Osteocyte (in vitro differentiated cells): ENCODE data around the gene MAST3. TPM values are rescaled to one million over a fixed set of nuclear protein-coding genes. Genes with fewer than 3 reads are reported as not detected.

Source experiments
- DNase-seq: peaks from one replicate; pipeline ENCODE4 v3.0.0; 2021; ENCODE audit warnings: mixed read lengths; ENCODE audit not compliant: unreplicated experiment; ENCODE audit errors: extremely low spot score
- H3K27ac Mint-ChIP-seq: one replicate; pipeline ENCODE4 v1.8.0; 2021; ENCODE audit warnings: mild to moderate bottlenecking, mixed read lengths; ENCODE audit not compliant: unreplicated experiment
- H3K27me3 Mint-ChIP-seq: one replicate; pipeline ENCODE4 v1.8.0; 2021; ENCODE audit warnings: mixed read lengths; ENCODE audit not compliant: unreplicated experiment
- H3K36me3 Mint-ChIP-seq: one replicate; pipeline ENCODE4 v1.8.0; 2021; ENCODE audit warnings: mixed read lengths; ENCODE audit not compliant: unreplicated experiment
- H3K4me1 Mint-ChIP-seq: one replicate; pipeline ENCODE4 v1.8.0; 2021; ENCODE audit warnings: mixed read lengths; ENCODE audit not compliant: unreplicated experiment
- H3K4me3 Mint-ChIP-seq: one replicate; pipeline ENCODE4 v1.8.0; 2021; ENCODE audit warnings: mild to moderate bottlenecking, moderate library complexity, mixed read lengths; ENCODE audit not compliant: unreplicated experiment
- H3K9me3 Mint-ChIP-seq: one replicate; pipeline ENCODE4 v1.8.0; 2021; ENCODE audit warnings: mixed read lengths; ENCODE audit not compliant: unreplicated experiment
- CTCF ChIP-seq: fragments of 200-600 bp; sonication (generic); IDR thresholded peaks from 2 replicates; pipeline ENCODE4 v1.5.0; 2021; ENCODE audit warnings: antibody characterized with exemption, mild to moderate bottlenecking, moderate library complexity
- total RNA-seq: library from RNA; stranded (reverse); gene quantifications from 2 replicates; pipeline ENCODE4 v1.2.1, GENCODE V29; 2021

Gene MAST3
- total RNA-seq, 1 donor from 2014 or later, result 7.6 TPM

GRCh38 chr19:18091217-18091608 is 6.4 kb upstream of the MAST3 start:
- no peaks in the 10 kb centered on the region for H3K36me3 Mint-ChIP-seq
- no peaks in the 10 kb centered on the region for H3K9me3 Mint-ChIP-seq
- DNase-seq, result no peak
- peaks cover 31% of the 10 kb centered on the region for H3K4me1 Mint-ChIP-seq
- no peak overlapping the region for H3K4me3 Mint-ChIP-seq
- peaks cover 3% of the 10 kb centered on the region for H3K27me3 Mint-ChIP-seq
- no peak overlapping the region for H3K27ac Mint-ChIP-seq
- TF ChIP-seq CTCF, result no peak

GRCh38 chr19:18093439-18094161 is 4.0 kb upstream of the MAST3 start:
- DNase-seq, result no peak
- Mint-ChIP-seq H3K4me1 (peaks cover 29% of the 10 kb centered on the region), H3K27ac (no peak overlapping the region), H3K9me3 (no peaks in the 10 kb centered on the region), H3K4me3 (no peak overlapping the region), H3K36me3 (no peaks in the 10 kb centered on the region), H3K27me3 (peaks cover 8% of the 10 kb centered on the region)
- TF ChIP-seq CTCF, result no peak

- DNase-seq, result no peak
- Mint-ChIP-seq H3K4me3 (no peak overlapping the region), H3K36me3 (no peaks in the 10 kb centered on the region), H3K9me3 (no peaks in the 10 kb centered on the region), H3K27ac (no peak overlapping the region), H3K4me1 (peaks cover 22% of the 10 kb centered on the region), H3K27me3 (peaks cover 25% of the 10 kb centered on the region)
- no peak for TF ChIP-seq CTCF
Observed at GRCh38 chr19:18096258-18096657, 1.3 kb upstream of the MAST3 start.

- Mint-ChIP-seq H3K27me3 (peaks cover 27% of the 10 kb centered on the region), H3K36me3 (no peaks in the 10 kb centered on the region), H3K4me1 (peaks cover 22% of the 10 kb centered on the region), H3K4me3 (peak overlapping the region; percentile 57), H3K9me3 (no peaks in the 10 kb centered on the region), H3K27ac (no peak overlapping the region)
- TF ChIP-seq CTCF, result no peak
- DNase-seq, result no peak
Observed at GRCh38 chr19:18097993-18098890, 664 bp downstream of the MAST3 start.
